Heart right ventricle (tissue), 16 donors: Measurements from ENCODE around the gene MYLK. TPM values are rescaled to one million over a fixed set of nuclear protein-coding genes. Genes with fewer than 3 reads are reported as not detected.

Source experiments
- ATAC-seq, 8 donors: fragments of 200-7000 bp; cut with Tn5 transposase; one replicate each; pipeline ENCODE4 v1.9.1; 2020; ENCODE audit warnings: mild to moderate bottlenecking in 8 of 8, moderate library complexity in 8 of 8, moderate number of reproducible peaks in 1 of 8
- DNase-seq, 2 donors: peaks; one replicate each; pipeline ENCODE4 v3.0.0-alpha.2; 2020
- H3K27ac ChIP-seq, 10 donors: fragments of 200-600 bp; sonication (generic) in 2 of 10; one replicate each; pipeline versions ENCODE4 v1.5.0 to v1.8.0; 2020 to 2022; ENCODE audit warnings: mild to moderate bottlenecking in 3 of 10
- H3K27me3 ChIP-seq, 7 donors: fragments of 200-600 bp; one replicate each; pipeline ENCODE4 v1.8.0; 2021 to 2022; ENCODE audit warnings: mild to moderate bottlenecking in 2 of 7
- H3K36me3 ChIP-seq, 9 donors: fragments of 200-600 bp; sonication (generic) in 1 of 9; one replicate each; pipeline versions ENCODE4 v1.5.0 to v1.8.0; 2020 to 2022; ENCODE audit warnings: mild to moderate bottlenecking in 2 of 9
- H3K4me1 ChIP-seq, 9 donors: fragments of 200-600 bp; sonication (generic) in 1 of 9; one replicate each; pipeline versions ENCODE4 v1.5.0 to v1.8.0; 2020 to 2022; ENCODE audit warnings: mild to moderate bottlenecking in 4 of 9
- H3K4me3 ChIP-seq, 10 donors: fragments of 200-600 bp; sonication (generic) in 2 of 10; one replicate each; pipeline versions ENCODE4 v1.5.0 to v1.8.0; 2020 to 2022; ENCODE audit warnings: mild to moderate bottlenecking in 7 of 10, moderate library complexity in 2 of 10
- H3K9me3 ChIP-seq, 11 donors: fragments of 200-600 bp in 10 of 11; sonication (generic) in 2 of 11; one replicate each; pipeline versions ENCODE4 v1.5.0 to v1.8.0; 2013 to 2022; ENCODE audit warnings: mild to moderate bottlenecking in 2 of 11, control low read depth in 1 of 11, moderate library complexity in 1 of 11
- CTCF ChIP-seq, 9 donors: fragments of 200-600 bp; sonication (generic) in 2 of 9; IDR thresholded peaks; one replicate each; pipeline versions ENCODE4 v1.5.0 to v1.8.0; 2021 to 2022; ENCODE audit warnings: antibody characterized with exemption in 9 of 9, mild to moderate bottlenecking in 5 of 9, moderate library complexity in 1 of 9
- WGBS, 2 donors: extraction: QIAGEN DNeasy Blood & Tissue Kit; methylation state at CpG; one replicate each; pipeline ENCODE4 v1.1.7; 2013; ENCODE audit warnings: inconsistent platforms in 1 of 2; 5-methylcytosine and 5-hydroxymethylcytosine counted together
- intact Hi-C, 10 donors: fragments of 100-400 bp; cut with DNase I; formaldehyde crosslinking; loops; one replicate each; pipeline versions ENCODE4 v1.11.1 to v1.14.2; 2022
- polyA plus RNA-seq, 2 donors: library from polyadenylated mRNA; stranded (reverse); fragments of 200-250 nt; gene quantifications; one replicate each; pipeline ENCODE4 v1.2.3, GENCODE V29; 2013
- total RNA-seq, 10 donors: library from RNA; stranded (reverse); fragmentation: NEBNext Ultra II Directional in 3 of 10; extraction: Animal tissue kit (Norgen Biotek cat#: 25700) in 3 of 10; gene quantifications; one replicate each; pipeline versions ENCODE4 v1.2.1 to v1.2.4, GENCODE V29; 2021 to 2023
- donor health status: Arrhythmogenic right ventricular cardiomyopathy.
- donor health status: ischemic (EF 13 %, LVEDD 7.1; RV severe dilation, severe dysfunction).
- donor health status: healthy with polysubstance abuse.
- donor health status: DM: no; HTN: yes; CAD: no.
- donor health status: DM: no; HTN: no; CAD: no.
- donor health status: ischemic (EF 25% LVEDD 6.9; RV normal size, moderate dysfunction).
- donor health status: ischemic (EF 25% LVEDD 5.7; RV mildly dilated, moderate dysfunction).
- donor health status: healthy.
- donor health status: DM: yes; HTN: yes; CAD: no.
- donor health status: Ischemic cardiomyopathy.
- donor health status: ischemic (EF 35%, LVEDD 5.7; RV mildly dilated, moderate dysfunction).
- donor health status: nonischemic (EF 11% LVEDD 7.7; RV severe dilation, severe dysfunction).
- donor health status: DM: yes; HTN: yes; CAD: no.
- donor health status: PGD.
- donor health status: ischemic (EF 29% LVEDD 5.4; RV normal size, mild dysfunction).
- donor health status: nonischemic (EF 23%, LVEDD 6.1; RV moderate dilation, normal function).

MYLK gene
- total and polyA plus RNA-seq, 12 donors = 5.6 to 20.6 (median 11.6) TPM

- no peaks in the 10 kb centered on the region for H3K27me3 ChIP-seq
- H3K4me1 ChIP-seq = peaks cover 0 to 19% (median 6%) of the 10 kb centered on the region in 9 donors
- no peak for ATAC-seq
- 91 to 100% methylated on average over 1 of the region's 1 CpG for WGBS, 2 donors
- H3K36me3 ChIP-seq = peaks cover 0 to 17% (median 0%) of the 10 kb centered on the region in 9 donors
- no peaks in the 10 kb centered on the region for H3K9me3 ChIP-seq
- no peak for DNase-seq
- no peak for TF ChIP-seq CTCF (IDR thresholded peaks at IDR 0.05)
- no peak overlapping the region for H3K27ac ChIP-seq
- no peak overlapping the region for H3K4me3 ChIP-seq
- intact Hi-C loops = no loop called here
These were observed 259.8 kb downstream of the MYLK start for GRCh38 chr3:123624302-123624701.

- peaks cover 0 to 24% (median 14%) of the 10 kb centered on the region in 9 donors for H3K4me1 ChIP-seq
- no peaks in the 10 kb centered on the region for H3K9me3 ChIP-seq
- peaks cover 0 to 17% (median 0%) of the 10 kb centered on the region in 9 donors for H3K36me3 ChIP-seq
- no peak overlapping the region for H3K4me3 ChIP-seq
- no peaks in the 10 kb centered on the region for H3K27me3 ChIP-seq
- TF ChIP-seq CTCF (IDR thresholded peaks at IDR 0.05) = no peak
- no peak for ATAC-seq
- intact Hi-C loops = no loop called here
- no peak overlapping the region for H3K27ac ChIP-seq
- no peak for DNase-seq
- WGBS, 2 donors = 92 to 95% methylated on average over 5 of the region's 5 CpGs
These were observed 260.7 kb downstream of the MYLK start for GRCh38 chr3:123623346-123623880.

GRCh38 chr3:123622766-123623165 is 261.4 kb downstream of the MYLK start:
- H3K27ac ChIP-seq = no peak overlapping the region
- no peaks in the 10 kb centered on the region for H3K9me3 ChIP-seq
- intact Hi-C loops = no loop called here
- no peaks in the 10 kb centered on the region for H3K27me3 ChIP-seq
- H3K4me1 ChIP-seq = peaks cover 0 to 29% (median 19%) of the 10 kb centered on the region in 9 donors
- no peak for TF ChIP-seq CTCF (IDR thresholded peaks at IDR 0.05)
- 89 to 100% methylated on average over 2 of the region's 2 CpGs for WGBS, 2 donors
- no peak overlapping the region for H3K4me3 ChIP-seq
- DNase-seq = no peak
- H3K36me3 ChIP-seq = peaks cover 0 to 17% (median 0%) of the 10 kb centered on the region in 9 donors
- ATAC-seq = no peak

GRCh38 chr3:123621850-123622189 is 262.3 kb downstream of the MYLK start:
- no peak for TF ChIP-seq CTCF (IDR thresholded peaks at IDR 0.05)
- Histone ChIP-seq H3K4me1 (peaks cover 0 to 35% (median 22%) of the 10 kb centered on the region in 9 donors), H3K36me3 (peaks cover 0 to 15% (median 0%) of the 10 kb centered on the region in 9 donors), H3K4me3 (no peak overlapping the region), H3K27me3 (no peaks in the 10 kb centered on the region), H3K9me3 (no peaks in the 10 kb centered on the region), H3K27ac (no peak overlapping the region)
- DNase-seq = no peak
- ATAC-seq = no peak
- intact Hi-C loops = no loop called here
- 93 to 97% methylated on average over 7 of the region's 7 CpGs for WGBS, 2 donors
